ENCODE data around the gene CYTIP.

The CYTIP gene

GRCh38 chr2:157440404-157441071, 3.4 kb downstream of the CYTIP start:
- Histone ChIP-seq H3K9me3 (ENCODE audit: control insufficient read depth in 2 of 2, low read length in 2 of 2) (no peaks in the 10 kb centered on the region), H3K27ac (ENCODE audit: low read depth in 2 of 2, low read length in 2 of 2) (peak overlapping the region; percentile 88 to 90), H3K9ac (ENCODE audit: low read depth in 1 of 2, low read length in 2 of 2) (peak overlapping the region; percentile 36 to 78), H3K4me3 (ENCODE audit: low read length in 2 of 2) (peak overlapping the region; percentile 41 to 83), H3K36me3 (ENCODE audit: control insufficient read depth in 2 of 2, insufficient read depth in 2 of 2, low read length in 2 of 2) (no peaks in the 10 kb centered on the region), H3K4me1 (ENCODE audit: control insufficient read depth in 2 of 2, insufficient read depth in 2 of 2, low read length in 2 of 2) (peaks cover 17 to 20% of the 10 kb centered on the region in 2 donors), H3K27me3 (ENCODE audit: control insufficient read depth in 2 of 2, insufficient read depth in 2 of 2, low read length in 2 of 2) (no peaks in the 10 kb centered on the region)

DNA sequence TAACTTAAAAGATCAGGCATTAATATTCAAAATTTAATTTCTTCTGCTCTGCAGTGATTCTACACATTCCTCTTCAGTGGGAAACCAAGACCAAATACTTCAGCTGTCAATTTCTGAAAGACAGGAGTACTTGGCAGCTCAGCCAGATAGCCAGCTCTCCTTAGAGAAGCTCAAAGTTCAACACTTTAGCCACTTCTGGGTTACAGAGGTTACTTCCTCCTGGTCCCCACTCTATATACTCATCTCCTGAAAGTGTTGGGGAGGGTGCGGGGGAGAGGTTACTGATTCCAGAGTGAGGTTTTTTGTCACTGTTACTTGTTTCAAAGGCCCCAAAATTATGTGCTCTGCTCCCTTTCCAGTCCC, 4.1 kb downstream of the CYTIP start:
- no peaks in the 10 kb centered on the region for H3K27me3 ChIP-seq (ENCODE audit: control insufficient read depth in 2 of 2, insufficient read depth in 2 of 2, low read length in 2 of 2)
- no peaks in the 10 kb centered on the region for H3K36me3 ChIP-seq (ENCODE audit: control insufficient read depth in 2 of 2, insufficient read depth in 2 of 2, low read length in 2 of 2)
- H3K4me1 ChIP-seq (ENCODE audit: control insufficient read depth in 2 of 2, insufficient read depth in 2 of 2, low read length in 2 of 2), result peaks cover 21 to 22% of the 10 kb centered on the region in 2 donors
- peak overlapping the region; percentile 36 to 78 for H3K9ac ChIP-seq (ENCODE audit: low read depth in 1 of 2, low read length in 2 of 2)
- H3K27ac ChIP-seq (ENCODE audit: low read depth in 2 of 2, low read length in 2 of 2), result peak overlapping the region; percentile 88 to 90
- no peaks in the 10 kb centered on the region for H3K9me3 ChIP-seq (ENCODE audit: control insufficient read depth in 2 of 2, low read length in 2 of 2)
- peak overlapping the region; percentile 41 to 83 for H3K4me3 ChIP-seq (ENCODE audit: low read length in 2 of 2)

- Histone ChIP-seq H3K36me3 (ENCODE audit: control insufficient read depth in 2 of 2, insufficient read depth in 2 of 2, low read length in 2 of 2) (no peaks in the 10 kb centered on the region), H3K9me3 (ENCODE audit: control insufficient read depth in 2 of 2, low read length in 2 of 2) (no peaks in the 10 kb centered on the region), H3K27me3 (ENCODE audit: control insufficient read depth in 2 of 2, insufficient read depth in 2 of 2, low read length in 2 of 2) (no peaks in the 10 kb centered on the region), H3K27ac (ENCODE audit: low read depth in 2 of 2, low read length in 2 of 2) (peak overlapping the region; percentile 88 to 90), H3K4me3 (ENCODE audit: low read length in 2 of 2) (peak overlapping the region; percentile 41 to 83), H3K9ac (ENCODE audit: low read depth in 1 of 2, low read length in 2 of 2) (peak overlapping the region; percentile 38 to 78), H3K4me1 (ENCODE audit: control insufficient read depth in 2 of 2, insufficient read depth in 2 of 2, low read length in 2 of 2) (peaks cover 24 to 26% of the 10 kb centered on the region in 2 donors)
Measured at GRCh38 chr2:157438863-157439823, 4.7 kb downstream of the CYTIP start.

DNA sequence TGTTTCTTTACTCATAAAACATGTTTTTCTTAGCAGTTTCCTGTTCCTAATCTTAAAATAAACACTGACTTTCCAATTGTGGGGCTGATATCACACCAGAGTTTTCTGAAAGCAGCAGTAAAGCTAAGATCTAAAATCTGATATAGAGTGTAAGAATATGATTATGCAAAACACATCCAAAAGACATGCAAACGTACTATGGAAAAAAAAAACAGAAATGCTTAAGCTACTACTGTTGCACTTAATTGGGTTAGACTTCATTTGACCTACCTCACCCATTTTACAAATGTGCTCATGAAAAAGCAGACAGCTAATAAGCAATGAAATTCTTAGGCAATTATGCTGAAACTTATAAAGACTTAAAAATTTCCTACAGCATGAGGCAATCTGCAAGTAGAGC, 10.5 kb downstream of the CYTIP start:
- Histone ChIP-seq H3K27ac (ENCODE audit: low read depth in 2 of 2, low read length in 2 of 2) (peak overlapping the region; percentile 26 to 50), H3K36me3 (ENCODE audit: control insufficient read depth in 2 of 2, insufficient read depth in 2 of 2, low read length in 2 of 2) (peaks cover 1 to 17% of the 10 kb centered on the region in 2 donors), H3K9me3 (ENCODE audit: control insufficient read depth in 2 of 2, low read length in 2 of 2) (no peaks in the 10 kb centered on the region), H3K27me3 (ENCODE audit: control insufficient read depth in 2 of 2, insufficient read depth in 2 of 2, low read length in 2 of 2) (no peaks in the 10 kb centered on the region), H3K4me3 (ENCODE audit: low read length in 2 of 2) (peak overlapping the region in 1 of 2 donors; percentile 20), H3K4me1 (ENCODE audit: control insufficient read depth in 2 of 2, insufficient read depth in 2 of 2, low read length in 2 of 2) (peaks cover 16 to 27% of the 10 kb centered on the region in 2 donors), H3K9ac (ENCODE audit: low read depth in 1 of 2, low read length in 2 of 2) (peak overlapping the region in 1 of 2 donors; percentile 3)

DNA sequence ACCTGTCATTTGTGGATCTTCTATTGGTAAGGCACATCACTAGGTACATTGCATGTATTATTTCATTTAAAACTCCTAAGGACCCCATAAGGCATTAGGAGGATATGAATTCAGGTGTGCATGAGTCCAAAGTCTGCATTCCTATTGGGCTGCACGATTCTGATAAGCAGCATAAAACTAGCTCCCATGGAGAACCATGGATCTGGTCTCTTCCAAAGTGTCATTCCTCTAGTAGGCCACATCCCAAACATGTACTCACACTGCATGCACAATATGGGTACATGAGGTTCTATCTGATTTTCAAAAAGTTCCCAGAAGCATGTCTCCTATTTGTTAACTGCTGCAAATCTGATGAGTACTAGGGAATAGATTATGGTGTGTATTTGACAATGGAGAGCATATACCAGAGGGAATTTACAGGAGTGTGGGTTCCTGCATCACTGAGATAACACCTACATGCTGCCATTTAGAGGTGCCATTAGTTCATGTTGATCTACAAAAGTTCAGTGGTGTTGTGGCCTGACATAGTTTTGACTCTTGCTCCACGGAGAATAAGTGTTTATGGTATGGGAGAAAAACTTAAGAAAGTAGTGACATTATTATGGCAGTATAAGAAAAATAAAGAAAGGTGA, 11.3 kb downstream of the CYTIP start:
- Histone ChIP-seq H3K36me3 (ENCODE audit: control insufficient read depth in 2 of 2, insufficient read depth in 2 of 2, low read length in 2 of 2) (peaks cover 5 to 21% of the 10 kb centered on the region in 2 donors), H3K9me3 (ENCODE audit: control insufficient read depth in 2 of 2, low read length in 2 of 2) (no peaks in the 10 kb centered on the region), H3K4me3 (ENCODE audit: low read length in 2 of 2) (no peak overlapping the region), H3K9ac (ENCODE audit: low read depth in 1 of 2, low read length in 2 of 2) (no peak overlapping the region), H3K4me1 (ENCODE audit: control insufficient read depth in 2 of 2, insufficient read depth in 2 of 2, low read length in 2 of 2) (peaks cover 16 to 27% of the 10 kb centered on the region in 2 donors), H3K27me3 (ENCODE audit: control insufficient read depth in 2 of 2, insufficient read depth in 2 of 2, low read length in 2 of 2) (no peaks in the 10 kb centered on the region), H3K27ac (ENCODE audit: low read depth in 2 of 2, low read length in 2 of 2) (peak overlapping the region; percentile 7 to 50)

DNA sequence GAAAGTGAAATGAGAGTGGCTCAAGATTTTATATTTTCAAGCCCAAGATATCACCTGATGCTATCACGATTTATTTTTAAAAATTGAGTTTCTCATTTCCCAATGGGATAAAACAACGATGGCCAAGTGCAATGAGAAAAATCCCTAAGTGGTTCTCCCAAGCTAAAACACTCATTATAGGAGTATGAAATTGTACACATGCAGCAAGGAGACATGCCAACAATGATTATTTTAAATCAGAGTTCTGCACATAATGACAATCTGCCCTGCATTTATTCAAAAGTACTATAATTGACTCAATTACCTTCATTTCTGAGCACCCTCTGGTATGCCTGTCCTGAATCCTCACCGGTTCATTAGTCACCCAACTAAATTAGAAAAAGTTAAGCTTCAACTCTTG, 12.7 kb downstream of the CYTIP start:
- Histone ChIP-seq H3K4me1 (ENCODE audit: control insufficient read depth in 2 of 2, insufficient read depth in 2 of 2, low read length in 2 of 2) (peaks cover 16 to 27% of the 10 kb centered on the region in 2 donors), H3K9me3 (ENCODE audit: control insufficient read depth in 2 of 2, low read length in 2 of 2) (peaks cover 0 to 4% of the 10 kb centered on the region in 2 donors), H3K9ac (ENCODE audit: low read depth in 1 of 2, low read length in 2 of 2) (no peak overlapping the region), H3K36me3 (ENCODE audit: control insufficient read depth in 2 of 2, insufficient read depth in 2 of 2, low read length in 2 of 2) (peaks cover 7 to 28% of the 10 kb centered on the region in 2 donors), H3K27ac (ENCODE audit: low read depth in 2 of 2, low read length in 2 of 2) (no peak overlapping the region), H3K4me3 (ENCODE audit: low read length in 2 of 2) (no peak overlapping the region), H3K27me3 (ENCODE audit: control insufficient read depth in 2 of 2, insufficient read depth in 2 of 2, low read length in 2 of 2) (no peaks in the 10 kb centered on the region)

GRCh38 chr2:157428500-157429175, 15.3 kb downstream of the CYTIP start:
- Histone ChIP-seq H3K27me3 (ENCODE audit: control insufficient read depth in 2 of 2, insufficient read depth in 2 of 2, low read length in 2 of 2) (no peaks in the 10 kb centered on the region), H3K27ac (ENCODE audit: low read depth in 2 of 2, low read length in 2 of 2) (no peak overlapping the region), H3K9me3 (ENCODE audit: control insufficient read depth in 2 of 2, low read length in 2 of 2) (peaks cover 0 to 4% of the 10 kb centered on the region in 2 donors), H3K4me1 (ENCODE audit: control insufficient read depth in 2 of 2, insufficient read depth in 2 of 2, low read length in 2 of 2) (peaks cover 8 to 12% of the 10 kb centered on the region in 2 donors), H3K9ac (ENCODE audit: low read depth in 1 of 2, low read length in 2 of 2) (no peak overlapping the region), H3K36me3 (ENCODE audit: control insufficient read depth in 2 of 2, insufficient read depth in 2 of 2, low read length in 2 of 2) (peaks cover 7 to 31% of the 10 kb centered on the region in 2 donors), H3K4me3 (ENCODE audit: low read length in 2 of 2) (no peak overlapping the region)

DNA sequence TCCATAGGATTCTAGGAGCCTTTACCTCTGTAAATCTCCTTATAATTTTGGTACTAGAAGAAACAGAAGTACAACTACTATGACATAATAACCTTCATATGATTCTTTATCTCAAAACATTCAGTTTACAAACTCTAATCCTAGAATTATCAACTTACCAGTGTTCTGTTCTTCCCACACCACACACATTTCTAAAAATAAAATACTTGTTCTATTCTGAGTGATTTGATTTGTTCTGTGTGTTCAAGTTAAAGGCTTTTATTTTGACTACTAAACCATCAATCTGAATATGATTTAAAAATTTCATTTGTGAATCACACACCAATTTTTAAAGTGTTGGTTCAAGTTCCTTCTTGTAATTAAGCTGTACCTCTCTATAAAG, 16.0 kb downstream of the CYTIP start:
- H3K4me1 ChIP-seq (ENCODE audit: control insufficient read depth in 2 of 2, insufficient read depth in 2 of 2, low read length in 2 of 2), result peaks cover 1 to 6% of the 10 kb centered on the region in 2 donors

GRCh38 chr2:157427003-157427921, 16.6 kb downstream of the CYTIP start:
- peaks cover 0 to 2% of the 10 kb centered on the region in 2 donors for H3K4me1 ChIP-seq (ENCODE audit: control insufficient read depth in 2 of 2, insufficient read depth in 2 of 2, low read length in 2 of 2)
- H3K4me3 ChIP-seq (ENCODE audit: low read length in 2 of 2), result no peak overlapping the region
- H3K27ac ChIP-seq (ENCODE audit: low read depth in 2 of 2, low read length in 2 of 2), result no peak overlapping the region
- H3K27me3 ChIP-seq (ENCODE audit: control insufficient read depth in 2 of 2, insufficient read depth in 2 of 2, low read length in 2 of 2), result no peaks in the 10 kb centered on the region
- peaks cover 7 to 29% of the 10 kb centered on the region in 2 donors for H3K36me3 ChIP-seq (ENCODE audit: control insufficient read depth in 2 of 2, insufficient read depth in 2 of 2, low read length in 2 of 2)
- peaks cover 0 to 4% of the 10 kb centered on the region in 2 donors for H3K9me3 ChIP-seq (ENCODE audit: control insufficient read depth in 2 of 2, low read length in 2 of 2)
- H3K9ac ChIP-seq (ENCODE audit: low read depth in 1 of 2, low read length in 2 of 2), result no peak overlapping the region

More for the DNA sequence above, 16.0 kb downstream of the CYTIP start:
- Histone ChIP-seq H3K9ac (ENCODE audit: low read depth in 1 of 2, low read length in 2 of 2) (no peak overlapping the region), H3K4me3 (ENCODE audit: low read length in 2 of 2) (no peak overlapping the region), H3K36me3 (ENCODE audit: control insufficient read depth in 2 of 2, insufficient read depth in 2 of 2, low read length in 2 of 2) (peaks cover 7 to 31% of the 10 kb centered on the region in 2 donors), H3K27ac (ENCODE audit: low read depth in 2 of 2, low read length in 2 of 2) (no peak overlapping the region), H3K9me3 (ENCODE audit: control insufficient read depth in 2 of 2, low read length in 2 of 2) (peaks cover 0 to 4% of the 10 kb centered on the region in 2 donors), H3K27me3 (ENCODE audit: control insufficient read depth in 2 of 2, insufficient read depth in 2 of 2, low read length in 2 of 2) (no peaks in the 10 kb centered on the region)
